Kidney (tissue), 14 donors: Measurements from ENCODE around the gene QKI. TPM values are rescaled to one million over a fixed set of nuclear protein-coding genes. Genes with fewer than 3 reads are reported as not detected.

Experiments
- DNase-seq, 5 donors: peaks; one replicate each; pipeline ENCODE4 v3.0.0-alpha.2; 2013 to 2020
- FAIRE-seq: peaks from 2 replicates; lab custom pipeline; 2012; peaks lifted over from hg19 to GRCh38; lab: Jason Lieb, UNC
- H3K27ac ChIP-seq, 2 donors: one replicate each; pipeline ENCODE4 v1.7.0; 2013; ENCODE audit warnings: low read depth in 2 of 2, low read length in 2 of 2, inconsistent platforms in 1 of 2
- H3K27me3 ChIP-seq: one replicate; pipeline ENCODE4 v1.7.1; 2013; ENCODE audit warnings: low read length, inconsistent platforms; ENCODE audit not compliant: control insufficient read depth, insufficient read depth
- H3K36me3 ChIP-seq, 3 donors: one replicate each; pipeline versions ENCODE4 v1.7.0 to v1.7.1; 2013; ENCODE audit warnings: low read length in 3 of 3, control low read depth in 1 of 3, inconsistent platforms in 1 of 3; ENCODE audit not compliant: insufficient read depth in 3 of 3, control insufficient read depth in 2 of 3
- H3K4me1 ChIP-seq, 3 donors: one replicate each; pipeline versions ENCODE4 v1.7.0 to v1.7.1; 2013; ENCODE audit warnings: low read length in 3 of 3, inconsistent platforms in 1 of 3, low read depth in 1 of 3; ENCODE audit not compliant: control insufficient read depth in 2 of 3, insufficient read depth in 2 of 3
- H3K4me3 ChIP-seq, 3 donors: one replicate each; pipeline versions ENCODE4 v1.7.0 to v1.8.1; 2013; ENCODE audit warnings: low read length in 3 of 3, control low read depth in 1 of 3, inconsistent platforms in 1 of 3
- H3K9ac ChIP-seq, 3 donors: one replicate each; pipeline versions ENCODE4 v1.7.0 to v1.7.1; 2013; ENCODE audit warnings: low read length in 3 of 3, control low read depth in 1 of 3, inconsistent platforms in 1 of 3
- H3K9me3 ChIP-seq, 3 donors: one replicate each; pipeline versions ENCODE4 v1.7.0 to v1.7.1; 2013; ENCODE audit warnings: low read length in 3 of 3, control low read depth in 1 of 3, inconsistent platforms in 1 of 3; ENCODE audit not compliant: control insufficient read depth in 2 of 3, insufficient read depth in 1 of 3
- intact Hi-C: fragments of 100-400 bp; cut with DNase I; formaldehyde crosslinking; loops from one replicate; pipeline ENCODE4 v1.11.1; 2022
- polyA plus RNA-seq: library from polyadenylated mRNA; stranded (reverse); fragments of 350-450 nt; fragmentation: Illumina TruSeq; extraction: RNeasy Lipid Tissue Mini Kit (QIAGEN cat#74804); gene quantifications from one replicate; pipeline ENCODE4 v1.2.3, GENCODE V29; 2014; ENCODE audit warnings: low read depth, low replicate concordance; ENCODE audit not compliant: insufficient read depth
- total RNA-seq: library from RNA; stranded (reverse); fragmentation: NEBNext Ultra II Directional; extraction: Animal tissue kit (Norgen Biotek cat#: 25700); gene quantifications from one replicate; pipeline ENCODE4 v1.2.1, GENCODE V29; 2021
- TF ChIP-seq, protein P1 (sequence below): IDR thresholded peaks from 3 replicates; pipeline ENCODE4 v1.5.1; 2012; ENCODE audit warnings: mild to moderate bottlenecking, moderate library complexity, borderline replicate concordance; ENCODE audit not compliant: insufficient read depth; ENCODE audit errors: extremely low read depth
- donor health status: control.
- donor health status: control.
- donor health status: control.
- donor health status: control.
- donor health status: control.
- donor health status: DM: yes; HTN: yes; CAD: no.
- donor health status: Normal renal cell carcinoma (clear cell type).

Gene QKI
- total and polyA plus RNA-seq, 2 donors from 2014 or later, result 17.6 to 121 TPM

DNA sequence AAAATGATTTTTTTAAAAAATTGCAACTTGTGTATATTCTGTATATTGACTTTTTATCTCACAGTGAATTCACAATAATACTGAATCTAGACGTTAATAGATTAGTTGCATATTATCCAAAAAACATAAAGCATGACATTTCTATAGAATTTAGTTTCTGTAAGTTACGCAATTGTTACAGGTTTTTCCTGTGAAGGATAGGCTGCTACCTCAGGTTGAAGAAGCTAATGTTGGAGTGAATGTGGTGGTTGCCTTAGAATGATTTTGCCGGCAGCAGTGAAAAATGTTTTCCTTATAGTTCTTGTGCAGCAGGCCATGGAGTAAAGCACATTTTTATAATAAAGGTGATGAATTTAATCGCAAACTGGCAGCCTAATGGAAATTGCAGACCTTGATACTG lies 20.5 kb downstream of the QKI start:
- TF ChIP-seq, protein P1, sequence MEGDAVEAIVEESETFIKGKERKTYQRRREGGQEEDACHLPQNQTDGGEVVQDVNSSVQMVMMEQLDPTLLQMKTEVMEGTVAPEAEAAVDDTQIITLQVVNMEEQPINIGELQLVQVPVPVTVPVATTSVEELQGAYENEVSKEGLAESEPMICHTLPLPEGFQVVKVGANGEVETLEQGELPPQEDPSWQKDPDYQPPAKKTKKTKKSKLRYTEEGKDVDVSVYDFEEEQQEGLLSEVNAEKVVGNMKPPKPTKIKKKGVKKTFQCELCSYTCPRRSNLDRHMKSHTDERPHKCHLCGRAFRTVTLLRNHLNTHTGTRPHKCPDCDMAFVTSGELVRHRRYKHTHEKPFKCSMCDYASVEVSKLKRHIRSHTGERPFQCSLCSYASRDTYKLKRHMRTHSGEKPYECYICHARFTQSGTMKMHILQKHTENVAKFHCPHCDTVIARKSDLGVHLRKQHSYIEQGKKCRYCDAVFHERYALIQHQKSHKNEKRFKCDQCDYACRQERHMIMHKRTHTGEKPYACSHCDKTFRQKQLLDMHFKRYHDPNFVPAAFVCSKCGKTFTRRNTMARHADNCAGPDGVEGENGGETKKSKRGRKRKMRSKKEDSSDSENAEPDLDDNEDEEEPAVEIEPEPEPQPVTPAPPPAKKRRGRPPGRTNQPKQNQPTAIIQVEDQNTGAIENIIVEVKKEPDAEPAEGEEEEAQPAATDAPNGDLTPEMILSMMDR, result no peak
- no peak for FAIRE-seq

DNA sequence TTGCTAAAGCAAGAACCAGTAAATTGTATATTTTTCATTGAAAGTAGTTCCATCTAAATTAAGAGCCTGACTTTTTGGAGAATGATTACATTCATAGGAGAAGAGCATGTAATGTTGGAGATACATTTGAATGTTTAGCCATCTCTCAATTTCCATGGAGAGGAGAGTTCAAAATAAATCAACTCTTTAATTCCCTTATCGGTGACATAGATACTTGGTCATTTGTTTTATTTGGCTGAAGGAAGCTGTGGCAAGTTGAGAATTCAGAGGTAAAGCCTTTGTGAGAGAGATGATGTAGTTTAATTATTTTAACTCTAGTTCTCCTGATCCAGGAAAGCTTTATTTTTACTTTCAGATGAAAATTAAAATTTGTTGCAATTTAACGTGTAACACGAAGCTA lies 22.3 kb downstream of the QKI start:
- no peak for DNase-seq
- Histone ChIP-seq H3K27ac (no peak overlapping the region), H3K9me3 (no peaks in the 10 kb centered on the region), H3K36me3 (no peaks in the 10 kb centered on the region), H3K9ac (no peak overlapping the region), H3K4me3 (no peak overlapping the region), H3K4me1 (peaks cover 0 to 18% (median 7%) of the 10 kb centered on the region in 3 donors), H3K27me3 (no peaks in the 10 kb centered on the region)
- no peak for FAIRE-seq
- intact Hi-C loops, result no loop called here
- TF ChIP-seq, protein P1, result no peak

More for the DNA sequence above, 20.5 kb downstream of the QKI start:
- Histone ChIP-seq H3K4me1 (peaks cover 0 to 11% (median 4%) of the 10 kb centered on the region in 3 donors), H3K36me3 (no peaks in the 10 kb centered on the region), H3K27me3 (no peaks in the 10 kb centered on the region), H3K9me3 (no peaks in the 10 kb centered on the region), H3K9ac (no peak overlapping the region), H3K4me3 (no peak overlapping the region), H3K27ac (no peak overlapping the region)
- DNase-seq, result no peak
- intact Hi-C loops, result no loop called here

DNA sequence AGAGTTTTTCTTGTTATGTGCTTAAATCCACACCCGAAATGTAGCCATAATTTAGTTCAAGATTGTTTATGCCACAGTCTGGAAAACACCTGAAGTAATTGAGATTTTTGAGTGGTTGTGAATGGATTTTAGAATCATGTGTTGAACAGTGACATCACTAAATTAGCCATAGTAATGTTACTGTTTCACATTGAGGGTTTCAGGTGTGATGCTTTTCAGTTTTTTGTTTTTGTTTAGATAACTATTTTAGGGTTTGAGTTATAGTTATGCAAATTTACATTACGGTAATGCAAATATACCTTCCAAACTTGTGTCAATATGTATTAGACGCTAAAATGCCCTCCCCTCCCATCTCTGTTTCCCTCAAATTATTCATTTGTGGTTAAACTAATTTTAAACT lies 22.9 kb downstream of the QKI start:
- no peak for DNase-seq
- no peak for FAIRE-seq
- H3K27ac ChIP-seq, result no peak overlapping the region
- no peak overlapping the region for H3K4me3 ChIP-seq
- H3K27me3 ChIP-seq, result no peaks in the 10 kb centered on the region
- peaks cover 0 to 18% (median 7%) of the 10 kb centered on the region in 3 donors for H3K4me1 ChIP-seq
- H3K9ac ChIP-seq, result no peak overlapping the region
- H3K9me3 ChIP-seq, result no peaks in the 10 kb centered on the region
- TF ChIP-seq, protein P1, result no peak
- intact Hi-C loops, result no loop called here
- H3K36me3 ChIP-seq, result no peaks in the 10 kb centered on the region
